Measurements from ENCODE around the gene ELANE.

Gene ELANE

GRCh38 chr19:900302-901111 lies 48.4 kb downstream of the ELANE start:
- no peak for DNase-seq

GRCh38 chr19:901216-902092 lies 49.4 kb downstream of the ELANE start:
- no peak for DNase-seq

GRCh38 chr19:902093-902370 lies 49.9 kb downstream of the ELANE start:
- no peak for DNase-seq

GRCh38 chr19:902446-903226 lies 50.5 kb downstream of the ELANE start:
- DNase-seq: no peak

GRCh38 chr19:903266-903797 lies 51.2 kb downstream of the ELANE start:
- no peak for DNase-seq

GRCh38 chr19:904545-904944 lies 52.4 kb downstream of the ELANE start:
- DNase-seq: no peak

All from NCI-H748 treated with DMSO at 0.1 percent for 48 hours (cell line).